B cell (primary cell): ENCODE results near the gene B9D1. TPM values are rescaled to one million over a fixed set of nuclear protein-coding genes. Genes with fewer than 3 reads are reported as not detected.

ENCODE experiments used
- ATAC-seq: fragments of 200-7000 bp; cut with Tn5 transposase; one replicate; pipeline ENCODE4 v1.10.0; 2021; ENCODE audit warnings: low read depth, mild to moderate bottlenecking, moderate number of reproducible peaks, moderate library complexity
- CTCF ChIA-PET: fragments of 350-600 bp; sonication (Branson Sonifier 250); formaldehyde crosslinking; loops from one replicate; lab custom pipeline; 2021; ENCODE audit warnings: antibody characterized with exemption, inconsistent platforms; lab: Charles Lee
- POLR2A ChIA-PET: fragments of 350-600 bp; sonication (Branson Sonifier 250); formaldehyde crosslinking; loops from one replicate; lab custom pipeline; 2021; ENCODE audit warnings: antibody characterized with exemption; lab: Charles Lee
- DNase-seq: peaks from one replicate; pipeline ENCODE4 v3.0.0; 2013
- H2AFZ ChIP-seq: 2 replicates; pipeline ENCODE4 v1.6.1; 2012; ENCODE audit warnings: mild to moderate bottlenecking, low read depth, low read length; ENCODE audit not compliant: insufficient read depth, poor library complexity, severe bottlenecking
- H3K27ac ChIP-seq, 2 donors: 1 replicate in 1 of 2; 2 replicates in 1 of 2; pipeline ENCODE4 v1.5.1; 2012 to 2013; ENCODE audit warnings: low read length in 2 of 2, mild to moderate bottlenecking in 2 of 2, moderate library complexity in 1 of 2
- H3K27me3 ChIP-seq, 4 experiments: fragments of 200-600 bp in 1 of 4; sonication (generic) in 1 of 4; replicated peaks in 1 of 4; 1 replicate in 2 of 4; 2 replicates in 2 of 4; pipeline versions ENCODE4 v1.6.1 to v1.7.0; 2013 to 2016; ENCODE audit warnings: low read length in 3 of 4, mild to moderate bottlenecking in 2 of 4, mixed read lengths in 1 of 4, moderate library complexity in 1 of 4; ENCODE audit not compliant: insufficient read depth in 4 of 4, control insufficient read depth in 3 of 4; ENCODE audit errors: control extremely low read depth in 1 of 4
- H3K36me3 ChIP-seq, 2 experiments: replicated peaks in 1 of 2; 1 replicate in 1 of 2; 2 replicates in 1 of 2; pipeline versions ENCODE4 v1.6.1 to v1.7.1; 2013; ENCODE audit warnings: low read length in 1 of 2; ENCODE audit not compliant: insufficient read depth in 2 of 2, control insufficient read depth in 1 of 2; ENCODE audit errors: control extremely low read depth in 1 of 2, extremely low read depth in 1 of 2
- H3K4me1 ChIP-seq, 2 donors: fragments of 200-600 bp in 1 of 2; sonication (generic) in 1 of 2; 1 replicate in 1 of 2; 2 replicates in 1 of 2; pipeline versions ENCODE4 v1.5.1 to v1.6.1; 2013 to 2017; ENCODE audit warnings: low read length in 2 of 2; ENCODE audit not compliant: control insufficient read depth in 2 of 2, insufficient read depth in 2 of 2
- H3K4me2 ChIP-seq: replicated peaks from 2 replicates; pipeline ENCODE3; 2012; ENCODE audit warnings: mild to moderate bottlenecking, low read depth, low read length; ENCODE audit not compliant: poor library complexity, severe bottlenecking
- H3K4me3 ChIP-seq, 5 experiments: fragments of 200-600 bp in 1 of 5; sonication (generic) in 1 of 5; 1 replicate in 3 of 5; 2 replicates in 2 of 5; pipeline versions ENCODE4 v1.5.1 to v1.7.0; 2011 to 2016; ENCODE audit warnings: low read length in 4 of 5, mild to moderate bottlenecking in 4 of 5, low read depth in 2 of 5, control low read depth in 1 of 5, moderate library complexity in 1 of 5; ENCODE audit not compliant: insufficient read depth in 1 of 5; ENCODE audit errors: control extremely low read depth in 1 of 5, extremely low read depth in 1 of 5
- H3K79me2 ChIP-seq: fragments of 200-600 bp; sonication (generic); one replicate; pipeline ENCODE4 v1.6.0; 2016; ENCODE audit warnings: low read length; ENCODE audit not compliant: control insufficient read depth, insufficient read depth
- H3K9ac ChIP-seq: fragments of 200-600 bp; sonication (generic); 2 replicates; pipeline ENCODE4 v1.6.1; 2017; ENCODE audit warnings: mild to moderate bottlenecking, low read length, moderate library complexity
- H3K9me3 ChIP-seq, 3 donors: one replicate each; pipeline versions ENCODE4 v1.6.1 to v1.7.1; 2013; ENCODE audit warnings: low read length in 2 of 3; ENCODE audit not compliant: control insufficient read depth in 2 of 3, insufficient read depth in 1 of 3; ENCODE audit errors: control extremely low read depth in 1 of 3
- H4K20me1 ChIP-seq: 2 replicates; pipeline ENCODE4 v1.6.0; 2012; ENCODE audit warnings: mild to moderate bottlenecking, low read length; ENCODE audit not compliant: insufficient read depth, control insufficient read depth, poor library complexity, severe bottlenecking
- H3K27ac Mint-ChIP-seq: one replicate; pipeline ENCODE4 v1.8.0; 2021; ENCODE audit warnings: mixed read lengths
- H3K27me3 Mint-ChIP-seq: one replicate; pipeline ENCODE4 v1.8.0; 2021; ENCODE audit warnings: mixed read lengths
- H3K4me1 Mint-ChIP-seq: one replicate; pipeline ENCODE4 v1.8.0; 2021; ENCODE audit warnings: mixed read lengths
- H3K4me3 Mint-ChIP-seq: one replicate; pipeline ENCODE4 v1.8.0; 2021; ENCODE audit warnings: mixed read lengths
- H3K9me3 Mint-ChIP-seq: one replicate; pipeline ENCODE4 v1.8.0; 2022; ENCODE audit warnings: mixed read lengths; ENCODE audit not compliant: insufficient read depth
- CTCF ChIP-seq: fragments of 200-600 bp; IDR thresholded peaks from one replicate; pipeline ENCODE4 v1.8.0; 2022; ENCODE audit warnings: antibody characterized with exemption, mild to moderate bottlenecking
- EZH2 ChIP-seq: IDR thresholded peaks from 2 replicates; pipeline ENCODE4 v1.6.1; 2012; ENCODE audit warnings: borderline replicate concordance, low read depth, mild to moderate bottlenecking, moderate library complexity, low read length; ENCODE audit not compliant: insufficient read depth, poor library complexity, severe bottlenecking
- WGBS: methylation state at CpG from one replicate; pipeline ENCODE4 v1.1.5; 2013; ENCODE audit warnings: missing lambda C conversion rate; ENCODE audit not compliant: insufficient coverage; 5-methylcytosine and 5-hydroxymethylcytosine counted together
- intact Hi-C: fragments of 100-400 bp; cut with micrococcal nuclease; formaldehyde crosslinking; loops from one replicate; pipeline ENCODE4 v1.10.0; 2022
- polyA plus RNA-seq: library from polyadenylated mRNA; depleted of rRNA; stranded (reverse); fragments of >200 nt; gene quantifications from 2 replicates; pipeline ENCODE4 v1.2.3, GENCODE V29; 2012
- total RNA-seq, 2 donors: library from RNA; stranded (reverse); fragments of 120-200 nt in 1 of 2; gene quantifications; 1 replicate in 1 of 2; 2 replicates in 1 of 2; pipeline versions ENCODE4 v1.2.3 to v1.2.4, GENCODE V29; 2013 to 2022

The B9D1 gene
- total and polyA plus RNA-seq, 2 donors (not counting 1 experiment from before 2014, with no cell fraction given) = 2.5 to 6.9 TPM

GRCh38 chr17:19332371-19333131 is 30.0 kb downstream of the B9D1 start:
- Mint-ChIP-seq H3K9me3 (no peaks in the 10 kb centered on the region), H3K4me3 (no peak overlapping the region), H3K27ac (no peak overlapping the region), H3K27me3 (no peaks in the 10 kb centered on the region), H3K4me1 (no peaks in the 10 kb centered on the region)
- DNase-seq (no peak), ATAC-seq (no peak)
- H3K4me3 ChIP-seq = no peak overlapping the region
- no peak overlapping the region for H3K9ac ChIP-seq
- H3K4me1 ChIP-seq = no peaks in the 10 kb centered on the region
- no peaks in the 10 kb centered on the region for H3K36me3 ChIP-seq
- no peaks in the 10 kb centered on the region for H3K27me3 ChIP-seq
- no peak overlapping the region for H2AFZ ChIP-seq
- ChIA-PET POLR2A (no interaction called here), CTCF (no interaction called here)
- no peak for TF ChIP-seq CTCF
- TF ChIP-seq EZH2 = no peak
- no peak overlapping the region for H3K27ac ChIP-seq
- no peaks in the 10 kb centered on the region for H3K9me3 ChIP-seq
- H4K20me1 ChIP-seq = no peaks in the 10 kb centered on the region
- intact Hi-C loops = no loop called here
- no peak overlapping the region for H3K4me2 ChIP-seq
- 90% methylated on average over 6 of the region's 6 CpGs for WGBS
- no peaks in the 10 kb centered on the region for H3K79me2 ChIP-seq

- ATAC-seq (no peak), DNase-seq (no peak)
- intact Hi-C loops = no loop called here
- 94% methylated on average over 13 of the region's 13 CpGs for WGBS
- H3K4me1 Mint-ChIP-seq = no peaks in the 10 kb centered on the region
- Histone ChIP-seq H3K4me3 (no peak overlapping the region), H3K79me2 (no peaks in the 10 kb centered on the region), H3K36me3 (no peaks in the 10 kb centered on the region), H3K27ac (no peak overlapping the region), H3K9me3 (no peaks in the 10 kb centered on the region), H4K20me1 (no peaks in the 10 kb centered on the region), H3K27me3 (no peaks in the 10 kb centered on the region), H2AFZ (no peak overlapping the region), H3K4me1 (no peaks in the 10 kb centered on the region), H3K9ac (no peak overlapping the region), H3K4me2 (no peak overlapping the region)
- no peaks in the 10 kb centered on the region for H3K9me3 Mint-ChIP-seq
- TF ChIP-seq CTCF (no peak), EZH2 (no peak)
- no peak overlapping the region for H3K4me3 Mint-ChIP-seq
- H3K27me3 Mint-ChIP-seq = no peaks in the 10 kb centered on the region
- ChIA-PET CTCF (interaction anchor here (1.1 kb wide), 1 partner anchor 85 kb away, joined by 4 read pairs; no protein-coding TSS in a partner anchor), POLR2A (no interaction called here)
- H3K27ac Mint-ChIP-seq = no peak overlapping the region
These were observed 30.8 kb downstream of the B9D1 start for GRCh38 chr17:19331543-19332245.
